ENCODE data around the gene MRPS18B. TPM values are rescaled to one million over a fixed set of nuclear protein-coding genes. Genes with fewer than 3 reads are reported as not detected.

The MRPS18B gene
- total and polyA plus RNA-seq, 2 of the 13 experiments (the other 11 are each of a cell fraction or from before 2014, with no cell fraction given), result 125 to 131 TPM

GRCh38 chr6:30655743-30656094 is 38.1 kb downstream of the MRPS18B start (continued):
- 0 out of 2 replicates have a peak, but pooled peaks have one; percentile 12 for TF ChIP-seq ZNF691 (CRISPR knock-in tag; IDR thresholded peaks at IDR 0.05; ENCODE audit: borderline replicate concordance, low read depth)
- TF ChIP-seq ZNF264 (CRISPR knock-in tag; IDR thresholded peaks at IDR 0.05), result no peak
- TF ChIP-seq ZBTB14 (CRISPR knock-in tag; IDR thresholded peaks at IDR 0.05), result no peak
- TF ChIP-seq POLR2G (IDR thresholded peaks at IDR 0.05; ENCODE audit: low read depth, low read length), result no peak; the same call in 1 of the 2 replicates
- no peak for TF ChIP-seq ZNF720 (CRISPR knock-in tag; IDR thresholded peaks at IDR 0.05)
- TF ChIP-seq CREB1 (IDR thresholded peaks at IDR 0.05), result no peak
- TF ChIP-seq CREB1 (CRISPR knock-in tag; IDR thresholded peaks at IDR 0.05), result peak; percentile 36; the same call in 1 of the 2 replicates
- no peak for TF ChIP-seq XRCC5 (optimal IDR thresholded peaks at IDR 0.05; ENCODE audit: low read length)
- no peak for TF ChIP-seq SP4 (CRISPR knock-in tag; IDR thresholded peaks at IDR 0.05)
- TF ChIP-seq ZNF343 (CRISPR knock-in tag; IDR thresholded peaks at IDR 0.05), result no peak
- TF ChIP-seq TBX3 (IDR thresholded peaks at IDR 0.05; ENCODE audit: borderline replicate concordance), result no peak
- no peak for TF ChIP-seq ZNF772 (CRISPR knock-in tag; IDR thresholded peaks at IDR 0.05)
- TF ChIP-seq ATF7-NPFF (CRISPR knock-in tag; IDR thresholded peaks at IDR 0.05; ENCODE audit: low read depth), result 0 out of 2 replicates have a peak, but pooled peaks have one; percentile 17

DNA sequence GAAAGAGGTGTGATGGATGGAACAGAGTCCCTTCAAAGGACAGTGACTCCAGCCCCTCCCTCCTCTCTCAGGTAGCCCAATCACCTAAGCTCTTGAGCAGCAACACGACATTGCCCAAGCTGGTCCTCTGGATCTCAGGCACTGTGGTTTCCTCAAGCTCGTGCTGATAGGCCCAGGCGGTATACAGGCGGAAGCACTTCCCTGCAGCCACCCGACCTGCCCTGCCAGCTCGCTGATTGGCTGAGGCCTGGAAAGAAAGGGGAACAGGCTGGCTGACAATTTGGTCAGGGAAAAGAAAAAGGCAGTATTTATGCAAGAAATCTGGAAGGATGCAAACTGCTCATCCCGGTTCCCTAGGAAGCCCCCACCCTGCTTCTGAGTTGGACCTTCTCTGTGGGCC is 38.9 kb downstream of the MRPS18B start:
- BruUV-seq (replicated peaks), result no TSS peak
- no peak overlapping the region for H3K9ac ChIP-seq (ENCODE audit: insufficient read depth, low read depth, low read length)
- ChIA-PET POLR2A (interaction anchor here (1.5 to 4.8 kb wide), 7 partner anchors 8 to 43 kb away, joined by 4 to 36 read pairs (median 9); partner anchors contain the start of genes C6orf136, DHX16, MRPS18B and NRM), CTCF (ENCODE audit: low intra/inter-chr PET ratio, low total read pairs) (no interaction called here)
- H3K36me3 ChIP-seq (replicated peaks in 1 of 2; ENCODE audit: control insufficient read depth in 1 of 2, insufficient read depth in 2 of 2, low read length in 2 of 2), result peaks cover 32 to 72% of the 10 kb centered on the region in 2 experiments
- H3K4me2 ChIP-seq (ENCODE audit: low read depth, low read length), result no peak overlapping the region
- no peak for FAIRE-seq
- H3K27ac ChIP-seq (ENCODE audit: extremely low read length, insufficient read depth, low read length), result peak overlapping the region; percentile 80
- in situ Hi-C loops (cut with HindIII; ENCODE audit: extremely low pct_ligation_motif_present, low pct_unique_long_range_greater_than_20kb), result no loop called here
- no peak for DNase-seq (ENCODE audit: low spot score)
- no peak overlapping the region for H2AFZ ChIP-seq (ENCODE audit: low read length)
- H3K27me3 ChIP-seq (ENCODE audit: control insufficient read depth in 1 of 2, insufficient read depth in 2 of 2, low read length in 2 of 2), result no peaks in the 10 kb centered on the region
- no peaks in the 10 kb centered on the region for H4K20me1 ChIP-seq (ENCODE audit: insufficient read depth, low read length)
- H3K4me3 ChIP-seq (replicated peaks in 1 of 3; ENCODE audit: insufficient read depth in 1 of 3, low read depth in 2 of 3, low read length in 3 of 3), result no peak overlapping the region
- intact Hi-C loops (cut with micrococcal nuclease; ENCODE audit: unreplicated experiment), result loop anchor here (5.0 kb wide), 1 partner anchor 39 kb away; the partner anchor contains the start of genes MRPS18B and PPP1R10
- no peak for ATAC-seq
- H3K79me2 ChIP-seq (ENCODE audit: insufficient read depth, low read length), result no peaks in the 10 kb centered on the region
- H3K4me1 ChIP-seq (ENCODE audit: insufficient read depth, low read length), result peaks cover 53% of the 10 kb centered on the region
- no peaks in the 10 kb centered on the region for H3K9me3 ChIP-seq (ENCODE audit: low read length)
- 90% methylated on average over 7 of the region's 7 CpGs for WGBS (ENCODE audit: low lambda C conversion rate)
- TF ChIP-seq ZNF687 (CRISPR knock-in tag; IDR thresholded peaks at IDR 0.05) (peak; percentile 50), ZNF747 (CRISPR knock-in tag; IDR thresholded peaks at IDR 0.05; ENCODE audit: borderline replicate concordance) (peak; percentile 32; the same call in 1 of the 2 replicates), ZNF605 (CRISPR knock-in tag; IDR thresholded peaks at IDR 0.05) (0 out of 2 replicates have a peak, but pooled peaks have one; percentile 45), PBX2 (CRISPR knock-in tag; IDR thresholded peaks at IDR 0.05) (0 out of 2 replicates have a peak, but pooled peaks have one; percentile 22)

Measured in HepG2 (cell line).